ENCODE measurements around the gene AXL.

AXL gene

GRCh38 chr19:41308450-41309179 is 89.6 kb downstream of the AXL start:
- peak; percentile 79 for DNase-seq (ENCODE audit: low read depth in 2 of 2)

- DNase-seq (ENCODE audit: low read depth in 2 of 2), result no peak
Observed at GRCh38 chr19:41309180-41310032, 90.4 kb downstream of the AXL start.

DNA sequence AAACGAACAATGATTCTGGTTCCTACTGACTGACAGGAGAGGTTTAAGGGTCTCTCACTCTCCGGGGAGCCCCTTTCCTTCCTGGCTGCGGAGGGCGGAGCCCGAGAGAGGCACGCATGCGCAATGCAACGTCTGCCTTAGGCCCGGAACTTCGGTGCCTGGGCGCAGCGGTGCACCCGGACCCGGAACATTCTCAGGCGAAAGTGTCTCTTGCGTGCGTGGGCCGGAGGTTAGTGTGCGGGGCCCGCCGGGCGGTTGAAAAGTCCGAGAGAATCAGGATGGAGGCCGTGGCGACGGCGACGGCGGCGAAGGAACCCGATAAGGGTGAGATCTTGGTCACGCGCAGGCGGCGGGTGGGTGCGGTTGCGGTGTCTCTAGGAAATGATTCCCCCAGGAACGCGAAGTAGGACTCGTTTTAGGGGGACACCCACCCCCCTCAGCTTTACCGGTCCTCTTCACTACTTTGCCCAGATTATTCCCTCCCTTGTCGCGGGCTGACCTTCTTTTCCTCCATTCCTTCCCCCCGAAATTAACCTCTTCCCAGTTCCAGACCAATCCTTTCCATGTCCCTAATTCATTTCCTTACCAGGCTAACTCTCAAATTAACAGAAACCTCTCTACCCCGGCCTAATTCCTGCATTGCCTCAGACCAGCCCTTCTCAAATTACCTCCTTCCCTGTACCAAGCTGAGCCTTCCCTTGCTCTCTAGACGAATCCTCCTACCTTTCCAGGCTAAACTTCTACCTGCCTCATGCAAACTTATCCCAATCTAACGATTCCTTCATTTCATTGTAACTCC is 91.2 kb downstream of the AXL start, which contains the start of gene CCDC97:
CCDC97 (plus strand) TSS at position 140 of the 799 bp plus-strand sequence; CDS start at position 279, 139 bp downstream.
- DNase-seq (ENCODE audit: low read depth in 2 of 2), result peak; percentile 69 to 73

DNA sequence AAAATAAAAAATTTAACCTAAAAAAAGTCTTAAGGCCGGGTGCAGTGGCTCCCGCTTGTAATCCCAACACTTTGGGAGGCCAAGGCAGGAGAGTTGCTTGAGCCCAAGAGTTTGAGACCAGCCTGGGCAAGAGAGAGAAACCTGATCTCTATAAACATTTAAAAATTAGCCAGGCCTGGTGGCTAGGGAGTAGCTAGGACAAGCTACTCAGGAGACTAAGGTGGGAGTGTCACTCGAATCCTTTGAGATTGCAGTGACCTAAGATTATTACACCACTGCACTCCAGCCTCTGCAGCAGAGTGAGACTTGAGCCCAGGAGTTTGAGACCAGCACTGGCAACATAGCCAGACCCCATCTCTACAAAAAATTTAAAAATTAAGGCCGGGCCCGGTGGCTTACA is 92.0 kb downstream of the AXL start:
- DNase-seq (ENCODE audit: low read depth in 2 of 2), result no peak
